SHP77 treated with DMSO at 0.1 percent for 48 hours (cell line): Measurements from ENCODE around the gene DAZAP1.

Experiments used
- DNase-seq: peaks from one replicate; lab custom pipeline; 2025; lab: John Stamatoyannopoulos, UW

Gene DAZAP1

DNA sequence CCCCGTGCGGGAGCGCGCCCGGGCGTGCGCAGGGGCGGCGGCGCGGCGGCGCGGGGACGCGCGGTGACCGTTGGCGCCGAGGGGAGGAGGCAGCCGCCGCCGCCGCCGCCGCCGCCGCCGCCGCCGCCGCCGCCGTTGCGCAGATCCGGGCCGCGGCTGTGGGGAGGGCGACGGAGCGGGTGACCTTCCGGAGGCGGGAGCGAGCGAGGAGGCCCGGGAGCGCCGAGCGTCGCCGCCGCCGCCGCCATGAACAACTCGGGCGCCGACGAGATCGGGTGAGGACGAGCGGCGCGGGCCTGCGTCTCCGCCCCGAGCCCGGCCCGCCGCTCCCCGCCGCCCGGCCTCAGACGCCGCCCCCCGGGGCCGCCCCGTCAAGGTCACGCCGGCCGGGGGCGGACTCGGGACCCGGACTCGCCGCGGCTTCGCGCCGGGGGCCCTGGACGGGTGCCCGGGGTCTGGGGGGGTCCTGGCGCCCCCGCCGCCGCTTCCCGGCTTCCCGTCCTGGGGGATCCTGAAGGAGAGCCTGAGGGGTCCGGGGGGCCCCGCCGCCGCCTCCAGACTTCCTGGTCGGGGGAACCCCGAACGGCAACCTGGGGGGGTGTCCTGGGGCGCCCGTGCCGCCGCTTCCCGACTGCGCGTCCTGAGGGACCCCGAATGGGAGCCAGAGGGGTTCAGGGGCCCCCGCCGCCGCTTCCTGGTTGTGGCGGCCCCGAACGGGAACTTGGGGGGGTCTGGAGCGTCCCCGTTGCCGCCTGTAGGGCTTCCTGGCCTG is at the start of gene DAZAP1:
Gene DAZAP1, plus strand, starts transcription at position 59 of the 772 bp plus-strand sequence. Its CDS starts 188 bp downstream, at position 247.
- DNase-seq = no peak

DNA sequence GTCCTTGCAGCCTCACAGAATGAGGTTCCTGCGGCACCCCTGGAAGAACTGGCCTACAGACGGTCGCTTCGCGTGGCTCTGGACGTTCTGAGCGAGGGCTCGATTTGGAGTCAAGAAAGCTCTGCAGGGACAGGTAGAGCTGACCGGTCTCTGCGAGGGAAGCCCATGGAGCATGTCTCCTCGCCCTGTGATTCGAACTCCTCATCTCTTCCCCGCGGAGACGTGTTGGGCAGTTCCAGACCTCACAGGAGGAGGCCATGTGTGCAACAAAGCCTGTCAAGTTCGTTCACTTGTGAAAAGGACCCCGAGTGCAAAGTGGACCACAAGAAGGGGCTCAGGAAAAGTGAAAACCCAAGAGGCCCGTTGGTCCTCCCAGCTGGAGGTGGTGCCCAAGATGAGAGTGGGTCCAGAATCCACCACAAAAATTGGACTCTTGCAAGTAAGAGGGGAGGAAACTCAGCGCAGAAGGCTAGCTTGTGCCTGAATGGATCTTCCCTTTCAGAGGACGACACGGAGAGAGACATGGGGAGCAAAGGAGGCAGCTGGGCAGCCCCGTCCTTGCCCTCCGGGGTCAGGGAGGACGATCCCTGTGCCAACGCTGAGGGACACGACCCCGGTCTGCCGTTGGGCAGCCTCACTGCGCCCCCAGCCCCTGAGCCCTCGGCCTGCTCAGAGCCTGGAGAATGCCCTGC is 47.1 kb upstream of the DAZAP1 start:
- DNase-seq = no peak

DNA sequence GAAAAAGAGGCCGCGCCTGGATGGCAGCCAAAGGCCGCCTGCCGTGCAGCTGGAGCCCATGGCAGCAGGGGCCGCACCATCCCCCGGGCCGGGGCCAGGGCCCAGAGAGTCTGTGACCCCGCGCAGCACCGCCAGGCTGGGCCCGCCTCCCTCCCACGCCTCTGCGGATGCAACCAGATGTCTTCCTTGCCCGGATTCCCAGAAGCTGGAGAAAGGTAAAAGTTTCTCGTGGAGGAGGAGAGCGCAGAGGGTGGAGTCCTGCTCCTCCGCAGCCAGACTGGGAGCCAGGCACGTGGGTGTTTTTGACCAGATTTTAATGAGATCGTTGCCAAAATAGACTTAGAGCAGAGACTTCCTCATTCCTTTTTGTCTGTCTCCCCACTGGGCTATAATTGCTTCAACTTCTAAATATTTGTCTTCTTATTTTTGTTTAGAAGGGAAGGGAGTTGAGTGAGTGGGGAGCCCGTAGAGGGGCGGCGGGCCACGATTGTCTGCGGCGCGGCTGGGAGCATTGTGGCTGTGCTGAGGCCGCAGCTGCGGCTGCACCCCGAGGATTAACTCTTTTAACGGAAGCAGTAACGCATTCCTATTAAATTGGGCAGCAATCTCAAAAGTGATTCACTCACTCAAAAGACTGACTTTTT is 46.4 kb upstream of the DAZAP1 start:
- peak; percentile 48 for DNase-seq

DNA sequence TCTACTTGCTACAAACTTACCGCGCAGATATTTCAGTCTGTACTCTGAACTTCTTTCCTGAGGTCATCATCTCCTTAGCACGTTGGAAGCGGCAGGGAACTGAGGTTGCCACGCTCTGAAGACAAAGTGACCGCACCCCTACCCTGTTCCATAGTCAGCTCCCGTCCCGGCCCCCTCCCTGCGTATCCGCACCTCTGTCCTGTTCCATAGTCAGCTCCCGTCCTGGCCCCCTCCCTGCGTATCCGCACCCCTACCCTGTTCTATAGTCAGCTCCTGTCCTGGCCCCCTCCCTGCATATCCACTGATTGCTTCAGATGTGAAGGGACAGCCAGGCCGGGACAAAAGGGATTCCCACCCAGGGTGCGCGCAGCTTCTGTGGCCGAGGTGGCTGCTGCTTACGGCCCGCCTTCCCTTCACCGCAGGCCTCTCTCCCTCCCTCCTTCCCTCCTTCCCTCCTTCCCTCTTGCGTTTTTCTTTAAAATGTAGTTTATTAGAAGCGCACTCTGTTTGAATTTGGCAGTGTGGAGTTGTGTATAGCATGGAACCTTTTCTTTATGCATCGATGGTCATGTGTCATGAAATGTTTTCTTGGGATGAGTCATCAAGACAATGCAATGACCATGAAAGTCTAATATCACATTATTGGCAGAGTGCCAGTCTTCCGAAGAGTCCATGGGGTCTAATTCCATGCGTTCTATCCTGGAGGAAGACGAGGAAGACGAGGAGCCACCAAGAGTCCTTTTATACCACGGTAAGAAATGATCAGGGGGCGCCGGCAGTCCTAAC is 45.6 kb upstream of the DAZAP1 start:
- DNase-seq = no peak

DNA sequence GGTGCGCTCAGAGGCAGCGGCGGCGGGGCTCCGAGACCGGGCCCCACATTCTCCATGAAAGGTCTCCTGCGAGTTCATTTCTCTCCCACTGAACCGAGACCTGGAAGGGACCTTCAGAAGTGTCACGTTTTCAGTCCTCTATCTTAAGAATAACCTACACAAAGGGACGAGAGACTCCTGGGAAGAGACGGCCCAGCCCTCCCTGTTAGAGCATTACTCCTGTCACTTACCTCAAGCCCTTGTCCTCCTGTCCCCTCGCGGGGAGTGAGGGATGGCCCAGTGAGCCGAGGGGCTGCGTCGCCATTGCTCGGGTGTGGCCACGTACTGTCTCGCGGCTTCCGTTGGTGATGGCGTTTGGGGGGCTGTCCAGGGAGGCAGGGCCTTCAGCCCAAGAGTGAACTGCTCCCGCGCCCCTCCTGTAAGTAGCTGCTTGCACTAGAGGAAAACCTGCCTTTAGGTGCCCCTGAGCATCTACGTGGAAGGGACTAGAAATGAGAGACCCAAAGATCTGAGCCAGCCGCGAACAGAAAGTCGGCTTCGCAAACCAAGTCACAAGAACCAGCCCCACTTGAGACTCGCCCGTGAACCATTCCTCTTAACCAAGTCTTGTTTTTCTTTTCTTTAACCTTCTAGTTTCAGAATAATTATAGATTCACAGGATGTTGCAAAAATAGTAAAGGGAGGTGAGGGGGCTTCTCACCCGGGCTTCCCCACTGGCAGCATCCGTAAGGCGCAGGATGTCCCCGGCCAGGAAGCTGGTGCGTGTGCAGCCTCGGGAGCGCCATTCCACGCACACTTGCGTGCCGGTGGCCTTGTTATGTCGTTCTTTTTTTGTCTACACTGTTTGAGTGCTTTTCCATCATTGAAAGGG is 44.8 kb upstream of the DAZAP1 start:
- DNase-seq = no peak

DNA sequence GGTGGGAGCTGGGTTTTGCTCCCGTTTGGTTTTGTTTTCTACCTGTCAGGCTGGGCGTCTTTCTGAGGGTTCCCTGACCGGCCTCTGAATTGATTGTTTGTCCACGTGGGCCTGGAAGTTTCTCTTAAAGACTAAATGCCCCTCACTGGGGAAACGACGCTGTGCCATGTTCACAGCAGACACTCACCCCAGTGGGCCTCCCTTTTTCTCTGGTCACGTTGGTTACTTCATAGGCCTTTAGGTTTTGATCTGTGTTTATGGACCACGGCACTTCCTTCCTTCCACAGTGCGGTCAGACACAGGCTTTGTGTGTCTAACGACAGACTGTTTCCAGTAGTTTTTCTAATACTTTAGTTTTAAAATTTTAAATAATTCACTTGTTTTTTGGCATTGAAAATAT is 43.8 kb upstream of the DAZAP1 start:
- no peak for DNase-seq

DNA sequence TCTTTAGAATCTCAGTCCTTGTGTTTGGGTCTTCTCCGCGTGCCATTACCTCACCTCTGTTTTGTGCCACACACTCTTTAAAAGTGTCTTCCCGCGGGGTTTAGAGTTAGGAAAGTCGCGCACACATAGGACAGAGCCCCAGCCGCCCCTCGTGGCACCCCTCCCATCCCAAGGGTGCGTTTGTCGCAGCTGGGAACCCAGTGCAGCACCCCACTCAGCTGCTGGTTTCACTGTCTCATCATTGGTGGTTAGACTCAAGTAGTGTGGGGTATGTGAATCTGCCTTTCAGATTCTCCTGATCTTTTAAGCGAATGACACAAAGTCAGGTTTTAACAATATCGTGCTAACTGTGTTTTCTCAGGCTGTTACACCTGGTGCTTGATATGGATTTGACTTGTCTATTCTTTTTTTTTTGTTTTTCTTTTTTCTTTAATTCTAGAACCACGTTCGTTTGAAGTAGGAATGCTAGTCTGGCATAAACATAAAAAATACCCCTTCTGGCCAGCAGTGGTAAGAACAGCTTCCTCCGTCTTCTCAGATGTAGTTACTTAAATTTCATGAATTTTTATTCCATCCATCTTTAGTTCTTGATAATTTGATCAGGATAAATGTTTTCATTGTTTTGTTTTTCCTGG is 43.2 kb upstream of the DAZAP1 start:
- no peak for DNase-seq

DNA sequence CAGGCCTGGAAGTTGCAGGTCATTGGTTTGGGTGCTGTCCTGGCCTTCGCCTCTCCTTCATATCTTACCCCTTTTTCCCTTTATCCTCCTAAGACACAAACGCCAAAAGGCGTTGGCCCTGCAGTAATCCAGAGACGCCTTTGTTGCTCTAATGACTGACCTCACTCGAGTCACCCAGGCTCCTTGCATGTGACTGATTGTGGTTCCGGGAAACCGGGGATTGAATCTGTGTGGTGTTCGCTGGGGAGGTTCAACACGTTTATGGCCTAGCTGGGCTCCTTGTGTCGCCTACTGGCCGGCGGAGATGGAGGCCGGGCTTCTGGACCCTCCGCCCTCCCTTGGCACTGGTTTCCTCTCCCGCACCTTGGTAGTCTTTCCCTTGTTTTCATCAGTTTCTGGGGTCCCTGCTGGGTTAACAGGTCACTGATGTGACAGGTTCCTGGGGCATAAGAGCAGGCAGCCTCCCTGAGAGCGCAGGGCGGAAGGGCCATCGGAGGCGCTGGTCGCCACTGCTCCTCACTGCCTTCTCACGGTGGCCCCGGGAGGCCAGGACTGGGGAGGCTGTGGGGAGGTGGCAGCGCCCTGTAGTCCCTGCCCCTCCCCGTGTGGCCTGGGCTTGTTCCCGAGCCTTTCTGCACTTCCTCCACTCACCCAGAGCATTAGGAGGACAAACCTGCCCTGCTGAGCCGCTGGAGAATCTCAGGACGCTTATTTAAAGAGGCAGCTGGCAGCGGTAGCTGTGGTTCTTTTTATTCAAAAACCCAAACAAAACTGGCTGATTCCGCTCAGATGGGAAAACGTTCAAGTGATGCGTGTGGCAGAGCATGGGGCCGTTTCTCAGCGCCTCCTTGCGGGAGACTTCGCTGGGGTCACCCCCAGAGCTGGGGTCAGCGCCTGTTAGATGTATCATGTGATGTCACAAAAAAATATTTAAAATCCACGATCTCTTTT is 41.8 kb upstream of the DAZAP1 start:
- DNase-seq = no peak

DNA sequence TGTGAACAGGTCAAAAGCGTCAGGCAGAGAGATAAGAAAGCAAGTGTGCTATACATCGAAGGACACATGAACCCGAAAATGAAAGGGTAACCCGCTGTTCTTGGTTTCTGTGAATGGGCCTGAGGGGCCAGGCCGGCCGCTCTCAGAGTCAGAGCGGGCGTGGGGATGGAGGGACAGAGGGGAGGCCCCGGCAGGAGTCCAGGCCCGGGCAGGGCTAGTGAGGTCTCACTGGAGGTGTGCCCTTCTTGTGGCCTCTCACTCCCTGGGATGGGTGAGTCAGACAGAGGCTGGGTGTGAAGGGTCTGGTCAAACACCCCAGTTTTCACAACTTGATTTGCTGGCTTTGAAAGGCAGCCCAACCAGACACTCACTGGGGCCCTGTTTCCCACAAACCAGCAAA is 41.1 kb upstream of the DAZAP1 start:
- no peak for DNase-seq

DNA sequence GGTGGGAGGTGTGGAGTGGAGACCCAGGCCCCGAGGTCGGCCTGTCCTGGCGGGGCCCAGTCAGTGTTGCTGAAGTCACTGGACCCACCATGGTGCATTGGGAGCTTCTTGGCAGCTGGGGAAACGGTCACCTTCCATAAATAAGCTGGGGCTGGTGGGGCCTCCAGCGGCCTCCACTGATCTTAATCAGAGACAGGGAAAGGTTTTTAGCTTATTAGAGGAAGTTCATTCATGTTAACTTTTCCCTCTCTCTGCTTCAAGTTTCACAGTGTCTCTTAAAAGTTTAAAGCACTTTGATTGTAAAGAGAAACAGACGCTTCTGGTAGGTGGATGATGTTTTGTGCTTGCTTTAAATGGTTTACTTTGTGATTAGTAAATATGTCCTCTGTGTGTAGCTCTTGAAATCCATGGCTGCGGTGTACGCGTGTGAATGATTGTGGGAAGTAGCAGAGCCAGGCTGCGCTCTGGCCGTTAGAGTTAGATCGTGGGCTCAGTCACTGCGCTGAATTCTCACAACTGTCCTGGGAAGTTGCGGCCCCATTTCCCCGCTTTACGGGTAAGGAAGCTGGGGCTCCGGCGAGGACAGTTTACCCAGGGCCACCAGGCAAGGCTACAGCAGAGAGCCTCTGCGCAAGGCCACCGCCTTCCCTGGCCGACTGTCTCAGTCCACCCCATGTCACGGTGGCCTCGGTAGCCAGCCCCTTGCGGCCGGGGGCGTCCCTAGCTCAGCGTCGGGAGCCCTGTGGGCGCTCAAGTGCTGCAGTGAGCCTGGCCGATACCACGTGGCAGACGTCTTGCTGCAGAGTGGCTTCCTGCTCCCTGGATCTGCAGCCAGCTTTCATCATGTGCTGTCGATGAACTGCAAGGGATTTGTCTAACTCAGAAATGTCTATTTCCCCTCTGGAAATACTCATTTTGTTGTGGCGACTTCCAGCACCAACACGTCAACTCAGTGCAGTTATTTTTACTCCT is 40.2 kb upstream of the DAZAP1 start:
- DNase-seq = no peak

DNA sequence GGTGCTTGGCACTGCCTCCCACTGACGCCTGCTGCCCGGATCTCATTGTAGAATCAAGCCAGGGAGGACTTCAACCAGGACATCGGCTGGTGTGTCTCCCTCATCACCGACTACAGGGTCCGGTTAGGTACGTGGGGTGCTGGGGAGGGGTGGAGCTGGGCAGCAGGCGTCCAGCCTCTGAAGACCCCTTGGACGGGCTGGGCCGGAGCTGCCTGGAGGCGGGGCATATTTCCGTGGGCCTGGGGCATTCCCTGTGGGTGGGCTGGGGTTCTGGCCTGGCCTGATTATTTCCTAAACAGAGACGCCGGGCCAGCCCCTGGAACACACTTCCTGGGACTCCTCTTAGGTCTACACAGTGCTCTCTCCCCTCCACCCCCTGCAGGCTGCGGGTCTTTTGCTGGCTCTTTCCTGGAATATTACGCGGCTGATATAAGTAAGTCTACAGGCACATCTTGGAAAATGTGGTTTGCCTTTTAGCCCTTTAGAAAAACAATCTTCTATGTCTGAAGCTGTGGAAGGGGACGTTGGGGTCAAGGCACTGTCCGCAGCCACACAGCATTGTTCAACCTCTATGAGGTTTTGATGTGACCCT is 38.1 kb upstream of the DAZAP1 start:
- DNase-seq = no peak

DNA sequence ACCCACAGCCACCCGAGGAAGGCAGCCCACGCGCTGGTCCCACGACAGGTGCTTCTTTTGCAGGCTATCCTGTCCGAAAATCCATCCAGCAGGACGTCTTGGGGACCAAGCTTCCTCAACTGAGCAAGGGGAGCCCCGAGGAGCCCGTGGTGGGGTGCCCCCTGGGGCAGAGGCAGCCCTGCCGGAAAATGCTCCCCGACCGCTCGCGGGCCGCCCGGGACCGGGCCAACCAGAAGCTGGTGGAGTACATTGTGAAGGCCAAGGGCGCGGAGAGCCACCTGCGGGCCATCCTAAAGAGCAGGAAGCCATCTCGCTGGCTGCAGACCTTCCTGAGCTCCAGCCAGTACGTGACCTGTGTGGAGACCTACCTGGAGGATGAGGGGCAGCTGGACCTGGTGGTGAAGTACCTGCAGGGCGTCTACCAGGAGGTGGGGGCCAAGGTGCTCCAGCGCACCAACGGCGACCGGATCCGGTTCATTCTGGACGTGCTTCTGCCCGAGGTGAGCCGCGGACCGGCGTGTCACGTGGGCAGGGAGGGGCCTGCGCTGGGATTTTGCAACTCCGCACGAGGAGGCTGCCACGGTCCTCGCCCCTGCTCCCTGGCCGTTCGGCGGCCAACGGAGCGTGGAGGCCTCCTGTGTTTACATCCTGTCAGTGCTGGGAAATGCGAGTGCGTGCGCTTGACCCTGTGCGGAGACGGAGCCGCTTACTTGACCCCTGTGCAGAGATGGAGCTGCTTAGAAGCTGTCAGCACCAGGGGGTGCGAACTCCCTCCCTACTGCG is 36.6 kb upstream of the DAZAP1 start:
- no peak for DNase-seq

DNA sequence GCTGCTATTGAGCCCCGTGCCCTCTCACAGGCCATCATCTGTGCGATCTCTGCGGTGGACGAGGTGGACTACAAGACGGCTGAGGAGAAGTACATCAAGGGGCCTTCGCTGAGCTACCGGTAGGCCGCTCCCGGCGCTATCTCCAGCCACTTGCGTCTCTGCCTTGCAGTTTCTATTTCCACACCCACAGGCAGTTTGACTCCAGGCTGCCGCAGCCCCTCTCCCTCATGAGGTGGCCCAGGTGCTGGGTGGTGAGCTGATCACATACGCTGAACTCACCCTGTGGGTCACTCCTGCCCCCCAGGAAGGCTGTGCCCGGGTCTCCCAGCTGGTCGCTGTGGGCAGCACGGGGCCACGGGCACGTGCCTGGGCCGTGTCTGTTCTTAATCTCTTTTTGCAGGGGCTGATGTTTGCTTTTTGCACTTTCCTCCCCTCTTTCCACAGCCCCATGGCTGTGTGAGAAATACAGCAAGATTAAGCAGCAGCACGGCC is 34.3 kb upstream of the DAZAP1 start:
- no peak for DNase-seq

DNA sequence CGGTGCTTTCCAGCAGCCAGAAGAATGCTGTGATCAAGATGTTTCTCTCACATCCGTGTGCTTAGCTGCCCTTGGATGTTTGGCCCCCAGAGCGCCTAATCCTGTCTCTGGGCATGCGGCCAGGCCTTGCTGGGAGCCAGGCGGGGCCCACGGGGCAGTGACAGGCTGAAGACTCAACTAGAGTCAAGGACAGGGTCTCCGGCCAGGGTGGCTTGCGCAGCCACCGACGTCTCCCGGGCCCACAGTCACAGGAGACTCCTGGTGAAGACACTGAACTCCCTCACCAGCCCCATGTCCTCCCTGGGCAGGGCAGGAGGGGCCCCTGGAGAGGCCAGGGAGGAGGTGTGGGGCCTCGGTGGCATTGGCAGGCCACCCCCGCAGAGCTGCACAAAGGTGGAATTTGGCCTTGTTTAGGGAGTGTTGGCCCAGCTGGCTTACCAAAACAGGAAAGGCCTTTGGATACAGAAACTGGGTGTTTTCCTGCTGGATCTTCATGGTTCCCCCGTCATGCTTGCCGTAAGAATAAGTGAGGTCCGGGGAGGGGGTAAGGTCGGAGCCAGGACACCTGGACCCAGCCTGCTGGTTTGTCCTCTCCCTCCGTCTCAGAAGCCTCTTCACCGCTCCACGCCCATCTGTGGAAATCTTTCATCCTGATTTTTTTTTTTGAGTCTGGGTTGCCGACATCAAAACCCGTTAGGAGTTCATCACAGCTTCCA is 33.7 kb upstream of the DAZAP1 start:
- no peak for DNase-seq

DNA sequence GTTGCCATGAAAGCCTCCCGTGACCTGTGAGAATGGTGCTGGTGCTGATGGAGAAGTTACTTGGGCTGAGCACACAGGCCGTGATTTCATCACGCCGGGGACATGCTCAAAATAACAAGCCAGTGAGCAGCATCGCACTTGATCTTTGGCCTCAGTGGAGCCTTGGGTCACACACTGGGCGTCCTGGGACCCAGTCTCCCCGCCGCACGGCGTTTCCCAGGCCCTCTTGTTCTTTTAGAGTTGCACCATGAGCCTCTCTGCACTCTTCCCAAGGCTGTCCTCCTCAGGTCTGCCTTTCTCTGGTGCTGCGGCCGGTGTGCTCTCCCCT is 33.2 kb upstream of the DAZAP1 start:
- no peak for DNase-seq

DNA sequence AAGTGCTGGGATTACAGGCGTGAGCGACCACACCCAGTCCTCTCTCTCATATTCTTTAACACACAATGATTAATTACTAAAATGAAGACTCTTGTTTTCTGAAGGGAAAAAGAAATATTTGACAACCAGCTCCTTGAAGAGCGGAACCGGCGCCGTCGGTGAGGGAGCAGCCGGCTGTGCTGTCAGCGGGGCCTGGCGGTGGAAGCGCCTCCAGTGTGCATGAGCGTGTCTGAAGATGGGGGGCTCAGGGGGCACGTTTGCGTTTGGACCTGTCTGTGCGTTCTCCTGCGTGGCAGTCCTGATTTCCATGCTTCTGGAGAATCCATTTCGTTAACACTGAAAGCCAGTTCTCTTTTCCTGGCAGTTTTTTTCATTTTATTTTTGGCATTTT is 31.0 kb upstream of the DAZAP1 start:
- no peak for DNase-seq
